DND-41 (cell line): ENCODE data around the gene KNDC1.

Source experiments
- CTCF ChIP-seq: IDR thresholded peaks from 2 replicates; pipeline ENCODE4 v1.5.1; 2012; ENCODE audit warnings: borderline replicate concordance, low read length, moderate library complexity, mild to moderate bottlenecking; ENCODE audit not compliant: poor library complexity, severe bottlenecking; ENCODE audit errors: extremely low read depth
- EZH2 ChIP-seq: IDR thresholded peaks from 3 replicates; pipeline ENCODE4 v1.6.1; 2012; ENCODE audit warnings: borderline replicate concordance, low read depth, mild to moderate bottlenecking, moderate library complexity, low read length, inconsistent platforms; ENCODE audit not compliant: severe bottlenecking

GRCh38 chr10:133173860-133174640 lies 14.0 kb downstream of the KNDC1 start:
- no peak for TF ChIP-seq EZH2
- no peak for TF ChIP-seq CTCF
